GM21528 (cell line): ENCODE data around the gene GJB1.

Experiments used
- ATAC-seq: cut with Tn5 transposase; IDR thresholded peaks from one replicate; pipeline ENCODE4 v1.9.1; 2021; ENCODE audit warnings: mild to moderate bottlenecking, moderate library complexity; ENCODE audit not compliant: unreplicated experiment, low FRiP score

Gene GJB1

DNA sequence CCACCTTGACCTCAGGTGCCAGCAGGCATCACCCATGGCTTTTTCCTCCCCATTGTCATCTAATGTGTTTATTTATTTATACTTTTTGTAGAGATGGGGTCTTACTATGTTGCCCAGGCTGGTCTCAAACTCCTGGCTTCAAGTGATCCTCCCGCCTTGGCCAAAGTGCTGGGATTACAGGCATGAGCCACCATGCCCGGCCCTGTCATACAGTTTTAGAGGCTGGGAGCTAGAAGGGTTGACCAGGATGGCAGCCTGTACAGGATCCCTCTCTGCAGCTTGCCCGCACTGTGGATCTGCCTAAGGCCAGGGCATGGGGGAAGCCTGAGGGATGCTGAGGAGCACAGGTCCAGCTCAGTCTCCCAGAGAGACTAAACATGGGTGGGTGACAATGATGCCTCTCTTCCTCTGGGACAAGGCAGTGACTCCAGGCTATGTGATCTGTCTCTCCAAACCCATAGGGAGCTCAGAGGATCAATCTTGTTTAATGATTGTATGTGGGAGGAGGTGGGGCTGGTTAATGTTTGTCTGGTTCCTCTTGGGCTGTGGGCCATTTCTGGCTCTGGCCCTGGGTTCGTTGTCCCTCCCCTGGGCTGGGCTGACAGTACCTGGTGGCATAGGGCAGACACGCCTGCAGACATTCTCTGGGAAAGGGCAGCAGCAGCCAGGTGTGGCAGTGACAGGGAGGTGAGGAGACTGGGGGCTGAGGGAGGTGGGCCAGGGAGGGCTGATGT, 8.3 kb upstream of the GJB1 start:
- no peak for ATAC-seq

DNA sequence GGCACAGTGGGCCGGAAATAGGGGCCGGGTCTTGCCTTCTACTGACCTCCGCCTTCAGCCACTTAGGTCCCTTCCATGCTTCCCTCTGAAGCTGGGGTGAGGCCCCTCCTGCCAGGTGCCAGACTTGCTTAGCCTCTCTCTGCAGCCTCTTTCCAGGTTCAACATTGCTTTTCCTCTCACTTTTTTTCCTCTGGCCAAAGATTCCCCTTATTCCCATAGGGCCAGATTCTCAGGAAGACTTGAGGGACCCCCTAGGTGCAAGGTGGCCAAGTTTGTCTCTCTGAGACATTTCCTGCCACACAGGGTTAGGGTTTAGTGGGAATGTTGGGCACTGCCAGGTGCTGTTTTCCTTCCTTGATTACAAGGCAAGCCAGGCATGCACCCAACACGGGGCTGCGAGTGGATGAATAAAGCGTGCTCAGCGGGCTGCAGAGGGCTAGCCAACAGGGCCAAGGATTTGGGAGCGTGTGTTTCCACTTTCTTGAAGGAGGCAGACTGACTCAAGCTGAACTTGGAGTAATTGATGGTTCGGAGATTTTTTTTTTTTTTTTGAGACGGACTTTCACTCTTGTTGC, 7.6 kb upstream of the GJB1 start:
- ATAC-seq, result no peak

DNA sequence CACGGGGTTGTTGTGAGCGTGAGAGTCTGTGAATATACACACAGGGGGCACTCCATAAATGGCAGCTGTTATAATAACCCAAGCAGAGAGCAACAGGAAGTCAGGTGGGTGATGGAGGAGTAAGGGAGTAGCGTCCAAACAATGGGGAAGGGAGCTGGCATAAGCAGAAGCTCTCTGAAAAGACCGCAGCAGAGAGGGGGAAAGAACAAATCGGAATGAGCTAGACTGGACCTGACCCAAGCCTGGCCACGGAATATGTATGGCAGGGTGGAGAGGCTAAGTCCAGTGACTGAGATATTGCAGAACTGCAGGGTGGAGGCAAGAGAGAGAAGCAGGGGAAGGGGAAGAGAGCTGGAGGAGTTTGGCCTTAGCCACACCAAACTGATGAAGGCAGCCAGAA, 6.5 kb upstream of the GJB1 start:
- no peak for ATAC-seq

DNA sequence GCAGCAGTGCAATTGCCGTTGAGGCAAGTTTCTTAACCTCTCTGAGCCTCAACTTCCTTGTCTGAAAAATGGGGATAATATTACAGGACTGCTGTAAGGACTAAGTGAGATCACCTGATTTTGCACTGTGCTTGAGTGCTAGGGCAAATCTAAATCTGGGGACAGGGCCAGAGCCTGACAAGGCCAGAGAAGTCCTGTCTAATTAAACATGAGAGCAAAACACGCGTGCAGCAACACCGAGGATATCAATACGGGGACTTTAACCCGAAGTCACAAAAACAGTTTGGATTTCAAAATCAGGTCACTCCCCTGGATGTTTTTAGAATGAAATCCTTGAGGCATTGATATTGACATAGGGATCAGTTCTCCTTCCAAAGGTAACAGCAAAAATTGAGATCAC, 5.7 kb upstream of the GJB1 start:
- ATAC-seq, result no peak

DNA sequence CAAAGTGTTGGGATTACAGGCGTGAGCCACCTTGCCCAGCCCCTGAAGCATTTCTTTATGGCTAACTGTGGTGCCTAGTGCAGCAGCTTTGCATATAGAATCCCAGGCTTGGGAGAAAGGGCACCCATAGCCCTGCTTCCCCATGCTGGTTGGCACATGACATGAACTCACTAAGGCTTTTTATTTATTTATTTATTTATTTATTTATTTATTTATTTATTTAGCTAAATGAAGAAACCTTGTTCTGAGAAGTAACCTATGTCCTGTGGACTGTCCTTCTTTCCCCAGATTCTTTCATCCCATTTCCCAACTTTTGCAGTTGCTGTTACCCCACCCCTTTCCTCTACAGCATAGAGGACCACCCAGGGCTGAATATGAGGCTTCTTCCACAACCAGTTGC, 1.9 kb upstream of the GJB1 start:
- no peak for ATAC-seq

DNA sequence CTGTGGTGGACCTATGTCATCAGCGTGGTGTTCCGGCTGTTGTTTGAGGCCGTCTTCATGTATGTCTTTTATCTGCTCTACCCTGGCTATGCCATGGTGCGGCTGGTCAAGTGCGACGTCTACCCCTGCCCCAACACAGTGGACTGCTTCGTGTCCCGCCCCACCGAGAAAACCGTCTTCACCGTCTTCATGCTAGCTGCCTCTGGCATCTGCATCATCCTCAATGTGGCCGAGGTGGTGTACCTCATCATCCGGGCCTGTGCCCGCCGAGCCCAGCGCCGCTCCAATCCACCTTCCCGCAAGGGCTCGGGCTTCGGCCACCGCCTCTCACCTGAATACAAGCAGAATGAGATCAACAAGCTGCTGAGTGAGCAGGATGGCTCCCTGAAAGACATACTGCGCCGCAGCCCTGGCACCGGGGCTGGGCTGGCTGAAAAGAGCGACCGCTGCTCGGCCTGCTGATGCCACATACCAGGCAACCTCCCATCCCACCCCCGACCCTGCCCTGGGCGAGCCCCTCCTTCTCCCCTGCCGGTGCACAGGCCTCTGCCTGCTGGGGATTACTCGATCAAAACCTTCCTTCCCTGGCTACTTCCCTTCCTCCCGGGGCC, 1.2 kb downstream of the GJB1 start:
- ATAC-seq, result no peak

DNA sequence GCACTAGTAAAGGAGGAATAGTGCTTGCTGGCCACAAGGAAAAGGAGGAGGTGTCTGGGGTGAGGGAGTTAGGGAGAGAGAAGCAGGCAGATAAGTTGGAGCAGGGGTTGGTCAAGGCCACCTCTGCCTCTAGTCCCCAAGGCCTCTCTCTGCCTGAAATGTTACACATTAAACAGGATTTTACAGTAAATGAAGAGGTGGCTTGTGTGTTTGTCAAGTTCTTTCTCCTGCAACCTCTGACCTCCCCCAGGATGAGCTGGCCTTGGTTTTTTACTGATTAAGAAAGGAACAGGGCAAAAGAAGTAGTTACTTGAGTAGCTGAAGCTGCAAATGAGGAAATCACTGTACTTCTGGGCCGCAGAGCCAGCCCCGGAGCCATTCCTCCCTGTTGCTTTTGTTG, 2.0 kb downstream of the GJB1 start:
- no peak for ATAC-seq

DNA sequence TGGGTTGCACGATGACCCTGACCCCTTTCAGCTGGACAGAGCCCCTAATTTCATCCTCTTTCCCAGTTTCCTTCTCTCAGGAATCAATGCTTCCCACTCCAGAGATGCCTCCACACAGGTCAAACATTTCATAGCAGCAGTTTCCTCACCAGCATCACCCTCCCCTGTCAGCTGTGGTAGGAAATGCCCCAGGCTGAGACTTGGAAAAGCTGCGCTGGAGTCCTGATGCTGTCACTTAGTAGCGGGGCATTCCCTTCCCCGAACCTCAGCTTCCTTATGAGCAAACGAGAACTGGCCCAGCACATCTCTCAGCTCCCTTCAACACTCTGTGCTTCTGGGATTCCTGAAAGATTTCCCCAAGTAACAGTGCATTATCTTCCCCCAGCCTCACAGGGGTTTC, 2.7 kb downstream of the GJB1 start:
- ATAC-seq, result no peak

DNA sequence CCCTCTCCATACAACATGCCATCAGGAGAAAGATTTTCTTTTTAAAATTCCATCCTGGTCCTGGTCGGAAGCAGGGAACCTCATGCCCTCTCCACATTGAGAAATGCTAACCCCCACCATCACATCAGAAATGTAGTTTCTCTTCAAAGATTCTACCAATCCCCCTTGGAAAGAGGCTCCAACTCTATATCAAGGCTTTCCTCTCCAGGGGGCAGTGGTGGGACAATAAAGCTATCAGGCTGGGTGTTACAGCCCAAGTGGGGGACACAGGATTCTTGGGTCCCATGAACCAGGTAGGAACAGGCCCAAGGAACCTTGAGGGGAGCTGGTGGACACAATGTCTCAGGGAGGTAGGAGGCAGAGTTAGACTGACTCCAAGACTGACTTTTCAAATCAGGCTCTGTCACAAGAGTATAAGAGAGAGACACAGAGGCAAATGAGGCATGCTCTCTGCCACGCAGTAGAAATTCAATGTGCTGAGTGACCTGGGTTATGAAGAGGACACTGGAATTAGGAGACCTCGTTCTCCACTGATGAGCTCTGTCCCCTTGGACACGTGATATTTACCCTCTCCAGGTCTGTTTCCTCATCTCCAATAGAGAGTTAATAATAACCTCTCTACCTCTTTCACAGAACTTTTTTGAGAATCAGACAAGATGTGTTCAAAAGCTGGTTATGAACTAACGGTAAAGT, 4.5 kb downstream of the GJB1 start:
- no peak for ATAC-seq

DNA sequence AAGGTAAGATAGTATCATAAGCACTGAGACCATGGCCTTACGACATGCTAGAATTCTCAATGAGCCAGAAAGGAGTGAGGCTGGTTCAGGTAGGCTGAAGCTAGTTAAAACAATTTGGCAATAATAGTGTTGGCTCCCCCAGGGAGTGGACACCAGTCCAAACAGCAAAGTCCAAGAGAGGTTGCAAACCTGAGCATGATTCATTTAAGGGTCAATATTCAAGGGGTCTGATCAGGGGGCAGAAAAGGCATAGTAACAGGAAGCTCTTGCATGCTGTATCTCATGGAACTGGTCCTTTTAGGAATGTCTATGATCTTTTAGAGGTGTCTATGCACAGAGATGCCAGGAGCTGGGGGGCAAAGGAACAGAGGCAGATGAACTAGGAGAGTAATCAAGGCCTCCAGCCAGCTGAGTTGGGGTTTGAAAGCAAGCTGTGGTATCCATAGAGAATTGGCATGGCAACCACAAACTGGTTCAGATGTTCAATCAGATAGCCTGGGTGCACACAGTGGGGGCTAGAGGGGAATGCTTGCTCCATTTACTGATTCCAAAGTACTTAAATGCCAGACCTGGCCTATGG, 5.1 kb downstream of the GJB1 start:
- ATAC-seq, result no peak

DNA sequence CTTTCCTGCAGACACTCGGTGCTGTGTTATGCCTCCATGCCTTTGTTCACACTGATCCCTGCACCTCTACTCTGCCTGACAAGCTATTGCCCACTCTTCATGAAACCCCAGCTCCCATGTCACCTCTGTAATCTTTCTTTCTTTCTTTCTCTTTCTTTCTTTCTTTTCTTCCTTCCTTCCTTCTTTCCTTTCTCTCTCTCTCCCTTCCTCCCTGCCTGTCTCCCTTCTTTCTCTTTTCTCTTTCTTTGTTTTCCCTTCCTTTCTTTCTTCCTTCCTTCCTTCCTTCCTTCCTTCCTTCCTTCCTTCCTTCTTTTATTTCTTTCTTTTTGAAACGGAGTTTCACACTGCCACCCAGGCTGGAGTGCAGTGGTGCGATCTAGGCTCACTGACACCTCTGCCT, 12.5 kb downstream of the GJB1 start:
- ATAC-seq, result no peak

DNA sequence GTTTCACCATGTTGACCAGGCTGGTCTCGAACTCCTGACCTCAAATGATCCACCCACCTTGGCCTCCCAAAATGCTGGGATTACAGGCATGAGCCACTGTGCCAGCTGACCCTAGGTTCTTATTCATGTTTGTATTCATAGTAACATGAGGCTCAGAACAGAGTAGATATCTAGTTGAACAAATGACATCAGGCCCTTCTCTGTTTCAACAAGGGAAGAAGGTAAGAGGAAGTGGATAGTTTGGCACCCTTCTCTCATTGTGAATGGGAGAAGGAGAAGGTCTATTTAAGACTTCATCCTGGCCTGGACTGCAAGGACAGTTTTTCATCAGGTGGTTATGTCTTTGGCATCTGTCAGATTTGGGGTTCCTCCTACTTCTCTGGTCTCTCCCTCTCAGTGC, 13.8 kb downstream of the GJB1 start:
- no peak for ATAC-seq

DNA sequence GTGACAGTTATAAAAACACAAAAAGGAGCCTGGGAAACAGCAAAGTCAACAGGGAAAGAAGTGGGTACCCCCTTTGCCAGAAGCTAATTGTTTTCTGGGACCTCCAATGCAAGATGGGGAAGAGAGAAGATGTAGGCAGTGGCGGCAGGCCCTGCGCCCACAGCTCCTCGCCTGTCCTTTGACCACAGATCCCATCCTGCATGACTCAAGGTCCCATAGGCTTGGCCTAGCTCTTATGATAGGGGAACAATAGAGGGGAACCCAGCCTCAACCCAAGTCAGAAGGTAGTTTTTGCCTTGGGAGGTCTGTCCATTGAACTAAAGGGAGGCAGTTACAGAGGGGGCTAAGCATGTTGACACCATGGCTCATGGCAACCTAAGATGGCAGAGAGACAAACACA, 16.8 kb downstream of the GJB1 start:
- no peak for ATAC-seq

DNA sequence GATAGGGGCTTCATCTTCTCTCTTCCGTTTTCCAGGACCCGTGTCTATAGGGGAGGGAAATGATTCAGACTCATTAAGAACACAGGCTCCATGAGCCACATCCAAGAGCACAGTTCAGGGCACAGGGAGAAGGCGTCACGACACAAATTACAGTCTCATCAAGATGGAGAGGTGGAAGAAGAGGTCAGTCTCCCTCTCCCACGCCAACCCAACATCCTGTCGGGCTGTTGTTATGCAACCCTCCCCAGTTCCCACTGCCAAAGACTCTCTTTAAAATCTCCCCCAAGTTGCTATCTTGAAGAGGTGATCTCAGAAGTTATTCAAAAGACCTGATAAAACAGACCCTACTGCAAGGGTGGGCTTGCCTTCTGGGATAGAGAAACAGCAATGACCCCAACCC, 18.3 kb downstream of the GJB1 start:
- ATAC-seq, result no peak

DNA sequence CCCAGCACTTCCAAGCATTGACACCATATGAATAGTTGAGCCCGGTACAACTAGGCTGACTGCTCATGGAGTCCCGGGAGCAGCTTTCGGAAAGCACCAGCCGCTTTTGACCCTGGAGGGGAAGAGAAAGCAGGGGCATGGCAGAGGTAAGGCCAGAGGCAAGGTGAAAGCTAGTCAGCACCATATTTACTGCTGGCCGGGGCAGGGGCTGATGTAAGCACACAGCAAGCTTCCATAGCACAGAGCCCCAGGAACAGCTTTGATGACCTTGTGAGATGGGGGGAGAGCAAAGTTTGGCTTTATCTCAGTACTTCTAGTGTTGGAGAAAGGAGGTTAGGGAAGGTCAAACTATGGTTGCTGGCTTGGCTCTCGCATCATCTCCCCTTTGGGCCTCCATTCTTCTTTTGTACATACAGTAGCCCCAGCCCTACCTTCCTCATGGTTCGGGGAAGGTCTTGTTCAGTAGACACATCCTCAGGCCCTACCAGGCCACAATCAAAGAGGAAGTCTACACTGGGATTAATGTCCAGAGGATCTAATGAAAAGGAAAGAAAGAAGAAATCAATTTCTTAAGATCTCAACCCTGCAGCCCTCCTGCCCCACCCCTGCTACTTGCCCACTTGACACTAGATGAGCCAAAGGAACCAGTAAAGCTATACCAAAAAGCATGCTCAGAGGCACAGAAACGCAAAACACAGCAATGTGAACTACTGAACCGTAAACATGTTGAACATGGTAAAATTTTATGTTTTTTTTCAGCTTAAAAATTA, 21.5 kb downstream of the GJB1 start:
- no peak for ATAC-seq

DNA sequence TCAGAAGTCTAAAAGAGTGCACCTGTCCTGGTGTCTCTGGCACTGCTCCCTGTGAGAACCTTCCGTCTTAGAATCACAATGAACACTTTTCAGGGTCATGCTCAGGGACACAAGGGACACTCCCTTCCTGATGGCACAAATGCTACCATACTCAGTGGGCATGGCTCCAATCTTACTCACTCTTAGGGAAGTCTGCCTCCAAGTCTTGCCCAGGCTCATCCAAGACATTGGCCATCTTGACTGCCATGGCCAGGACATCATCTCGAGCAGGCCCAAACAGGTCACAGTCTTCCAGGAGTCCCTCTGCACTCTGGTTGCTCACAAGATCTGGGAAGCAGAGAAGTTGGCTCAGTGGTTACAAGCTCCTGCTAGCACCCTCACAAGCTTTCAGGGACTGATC, 22.1 kb downstream of the GJB1 start:
- ATAC-seq, result no peak

DNA sequence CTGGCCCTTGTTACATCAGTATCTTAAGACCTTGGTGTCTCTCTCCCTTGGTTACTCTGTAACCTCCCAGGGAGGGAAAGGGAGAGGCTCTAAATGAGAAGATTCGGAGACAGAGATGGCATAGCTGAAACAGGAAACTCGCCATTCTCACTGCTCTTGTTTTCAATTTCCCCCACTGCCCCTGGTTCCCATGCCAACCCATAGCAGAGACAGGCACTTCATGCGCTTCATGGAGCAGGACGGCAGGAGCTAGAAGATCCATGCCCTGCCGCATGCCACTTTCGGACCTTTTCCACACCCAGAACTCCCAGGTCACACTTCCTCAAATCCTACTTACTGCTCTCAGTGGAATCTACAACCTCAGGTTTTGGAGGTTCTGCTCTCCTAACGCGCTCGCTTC, 27.8 kb downstream of the GJB1 start:
- ATAC-seq, result no peak

DNA sequence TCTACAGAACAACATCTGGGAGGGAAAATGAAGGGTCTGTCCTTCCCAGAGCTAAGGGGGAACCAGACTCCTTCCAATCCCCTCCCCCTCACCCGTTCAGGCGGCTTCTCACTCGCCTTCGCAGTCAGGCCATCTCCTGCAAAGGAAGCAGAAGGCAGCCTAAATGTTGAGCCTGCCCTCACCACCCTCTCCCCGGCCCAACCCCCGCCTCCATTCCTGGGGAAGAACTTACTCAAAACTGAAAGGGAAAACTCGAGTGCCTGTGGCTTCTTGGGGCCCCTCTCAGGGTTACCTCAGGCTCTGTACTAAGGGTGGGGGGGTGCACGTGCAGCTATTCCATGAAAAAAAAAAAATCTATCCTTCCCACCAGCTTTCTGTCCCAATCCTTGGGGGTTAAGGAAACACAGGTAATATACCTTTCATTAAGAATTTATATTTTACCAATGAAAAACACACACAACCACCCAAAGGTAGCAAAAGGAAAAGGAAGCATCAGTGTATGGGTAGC, 28.5 kb downstream of the GJB1 start:
- no peak for ATAC-seq

DNA sequence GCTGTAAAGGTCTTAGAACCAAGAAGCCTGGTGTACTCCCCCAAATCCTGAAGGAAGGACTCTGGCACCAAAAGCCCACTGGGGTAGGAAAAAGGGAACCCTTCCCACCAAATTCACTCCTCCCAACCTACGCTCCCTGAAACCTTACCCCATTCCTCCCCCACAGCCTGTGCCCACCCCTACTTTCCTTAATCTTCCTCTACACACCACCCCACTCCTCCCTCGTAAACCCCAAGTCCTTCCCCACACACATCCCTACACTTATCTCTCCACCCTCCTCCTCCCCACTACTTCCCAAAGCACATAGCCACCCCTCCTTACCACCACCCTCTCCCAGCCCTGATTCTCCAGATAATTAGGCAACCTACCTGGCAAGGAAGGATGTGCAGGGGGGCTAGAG, 29.2 kb downstream of the GJB1 start:
- no peak for ATAC-seq
